AG04449 (cell line): ENCODE measurements around the gene NAT14.
"Not testable (repeated sequence)": the region's sequence is repeated elsewhere in the genome, so short reads cannot be mapped to it uniquely, and the experiment has no call there.

Experiments
- CTCF ChIA-PET: fragments of 350-600 bp; formaldehyde crosslinking; extraction: SDS; loops from one replicate; lab custom pipeline; 2021; ENCODE audit warnings: antibody characterized with exemption; lab: Yijun Ruan, JAX
- POLR2A ChIA-PET: fragments of 400-600, 350-600 bp; formaldehyde crosslinking; extraction: SDS; loops from one replicate; lab custom pipeline; 2020; ENCODE audit warnings: antibody characterized with exemption, inconsistent platforms; lab: Yijun Ruan, JAX
- DNase-seq: peaks from one replicate; pipeline ENCODE4 v3.0.0-alpha.2; 2010; ENCODE audit warnings: low read depth, low spot score
- H3K4me3 ChIP-seq: 2 replicates; pipeline ENCODE4 v1.5.1; 2011; ENCODE audit warnings: low read depth, mild to moderate bottlenecking, control low read depth, low read length
- CTCF ChIP-seq: IDR thresholded peaks from one replicate; pipeline ENCODE4 v1.5.1; 2011; ENCODE audit warnings: mild to moderate bottlenecking, moderate library complexity, low read length, control low read depth, inconsistent platforms; ENCODE audit not compliant: insufficient read depth; ENCODE audit errors: missing control alignments

Gene NAT14

GRCh38 chr19:55444646-55445045, 40.3 kb upstream of the NAT14 start:
- DNase-seq = no peak
- H3K4me3 ChIP-seq = no peak overlapping the region
- POLR2A ChIA-PET = no interaction called here
- TF ChIP-seq CTCF = no peak
- CTCF ChIA-PET = interaction anchor here (0.6 to 2.4 kb wide), 3 partner anchors 15 to 304 kb away, joined by 3 to 11 read pairs (median 3); no protein-coding TSS in a partner anchor

GRCh38 chr19:55446060-55446459, 38.9 kb upstream of the NAT14 start:
- no peak for TF ChIP-seq CTCF
- no peak overlapping the region for H3K4me3 ChIP-seq

GRCh38 chr19:55447421-55448174, 37.4 kb upstream of the NAT14 start:
- ChIA-PET CTCF (interaction anchor here (0.8 to 1.0 kb wide), 2 partner anchors 10 to 21 kb away, joined by 3 to 4 read pairs; no protein-coding TSS in a partner anchor), POLR2A (no interaction called here)
- no peak overlapping the region for H3K4me3 ChIP-seq
- DNase-seq = no peak
- TF ChIP-seq CTCF = no peak

More at GRCh38 chr19:55446060-55446459, 38.9 kb upstream of the NAT14 start:
- ChIA-PET CTCF (interaction anchor here (1.1 to 2.4 kb wide), 2 partner anchors 9 to 21 kb away, joined by 3 to 11 read pairs; no protein-coding TSS in a partner anchor), POLR2A (no interaction called here)
- DNase-seq = no peak

GRCh38 chr19:55448175-55448490, 36.9 kb upstream of the NAT14 start:
- POLR2A ChIA-PET, CTCF ChIA-PET, DNase-seq, H3K4me3 ChIP-seq: not testable (repeated sequence)

GRCh38 chr19:55449469-55449868, 35.5 kb upstream of the NAT14 start:
- TF ChIP-seq CTCF = no peak
- DNase-seq = no peak
- POLR2A ChIA-PET = interaction anchor here (0.6 kb wide), 1 partner anchor 155 kb away, joined by 4 read pairs; no protein-coding TSS in a partner anchor
- no peak overlapping the region for H3K4me3 ChIP-seq
- CTCF ChIA-PET = no interaction called here

GRCh38 chr19:55451163-55451964, 33.6 kb upstream of the NAT14 start:
- no peak for TF ChIP-seq CTCF
- no peak for DNase-seq
- CTCF ChIA-PET = interaction anchor here (0.5 to 3.0 kb wide), 3 partner anchors 9 to 53 kb away, joined by 3 to 24 read pairs (median 5); no protein-coding TSS in a partner anchor
- H3K4me3 ChIP-seq = 0 out of 2 replicates have a peak overlapping the region, but pooled peaks have one; percentile 1
- POLR2A ChIA-PET = no interaction called here
